ENCODE results near the gene LAMB4.

The LAMB4 gene

DNA sequence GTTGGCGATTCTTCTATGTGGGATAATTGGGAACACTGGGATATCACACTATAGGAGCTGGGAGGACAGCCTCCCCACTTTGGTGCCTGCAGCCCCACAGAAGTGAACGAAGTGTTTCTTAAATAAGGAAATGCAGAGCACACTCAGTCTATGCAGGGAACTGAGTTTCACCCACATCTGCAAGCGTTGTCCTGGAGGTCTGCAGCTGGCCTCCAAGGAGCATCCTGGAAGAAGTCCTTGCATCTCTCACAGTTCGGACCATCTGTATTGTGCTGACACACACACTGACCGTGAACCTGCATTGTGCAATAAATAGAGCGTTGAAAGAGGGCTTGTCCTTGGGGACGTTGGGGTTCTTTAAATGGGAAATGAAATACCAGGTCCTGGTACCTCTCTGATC is 25.8 kb downstream of the LAMB4 start:
- DNase-seq: no peak

- no peak for DNase-seq
Measured at GRCh38 chr7:108103558-108104298, 26.4 kb downstream of the LAMB4 start.

DNA sequence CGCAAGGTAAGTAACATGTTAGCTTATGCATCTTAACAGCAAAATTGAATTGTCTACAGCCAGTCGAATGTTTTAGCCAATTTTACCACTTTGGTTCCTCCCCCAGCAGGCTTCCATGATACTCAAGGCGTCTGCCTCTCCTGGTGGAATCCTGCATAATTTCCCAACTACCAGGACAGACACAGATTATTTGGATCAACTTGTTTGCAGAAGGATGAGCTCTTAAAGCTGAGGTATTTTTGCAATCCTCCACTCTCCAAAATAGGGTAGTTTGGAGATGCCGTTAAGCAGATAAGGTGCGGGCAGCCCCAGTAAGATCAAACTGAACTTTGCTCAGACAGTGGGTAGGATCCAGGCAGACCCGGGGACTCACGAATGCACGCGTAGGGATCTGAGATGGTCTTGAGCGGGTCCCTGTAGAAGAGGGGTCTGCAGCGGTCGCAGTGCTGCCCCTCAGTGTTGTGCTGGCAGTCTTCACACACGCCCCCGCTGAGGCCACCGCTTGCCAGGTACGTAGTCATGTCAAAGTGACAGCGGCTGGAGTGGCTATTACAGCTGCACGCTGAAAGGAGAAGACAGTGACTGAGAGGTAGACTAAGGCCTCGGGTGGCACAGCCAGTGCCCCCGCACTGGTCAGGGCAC is 27.4 kb downstream of the LAMB4 start:
- no peak for DNase-seq

- DNase-seq: no peak
Measured at GRCh38 chr7:108101759-108102158, 28.4 kb downstream of the LAMB4 start.

DNA sequence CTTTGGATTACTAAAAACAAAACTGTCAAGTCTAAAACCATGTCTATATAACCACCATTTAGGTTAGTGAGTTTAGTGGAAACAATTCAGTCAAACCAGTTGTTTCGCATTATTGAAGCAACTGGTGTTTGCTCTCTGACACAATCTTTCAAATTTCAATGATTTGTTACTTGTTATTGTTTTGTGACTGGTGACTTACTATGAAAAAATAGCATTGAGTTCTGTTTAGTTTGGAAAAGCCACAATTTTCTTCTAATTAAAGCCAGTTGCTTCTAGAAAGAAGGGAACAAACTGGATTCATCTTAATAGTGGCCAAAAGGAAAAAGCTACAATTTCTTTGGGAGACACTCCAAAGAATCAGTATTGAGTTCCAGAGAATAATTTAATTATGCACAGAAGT is 30.4 kb downstream of the LAMB4 start:
- DNase-seq: no peak

DNA sequence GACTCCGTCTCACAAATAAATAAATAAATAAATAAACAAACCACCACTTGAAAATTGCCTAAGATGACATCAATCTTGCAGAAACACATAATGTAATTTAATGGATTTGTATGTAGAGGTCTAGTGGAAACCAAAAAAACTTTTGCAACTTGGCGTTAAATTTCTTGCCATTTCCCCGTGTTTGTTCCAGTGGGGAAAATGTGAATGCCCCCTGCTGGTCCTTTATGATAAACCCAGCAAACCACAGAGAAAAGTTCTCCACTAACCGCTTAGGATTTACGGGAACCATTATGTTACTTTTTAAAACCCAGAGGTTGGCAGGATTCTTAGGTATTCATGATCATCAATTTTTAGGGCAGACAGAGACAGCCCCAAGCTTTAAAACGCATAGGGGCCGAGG is 32.5 kb downstream of the LAMB4 start:
- no peak for DNase-seq

DNA sequence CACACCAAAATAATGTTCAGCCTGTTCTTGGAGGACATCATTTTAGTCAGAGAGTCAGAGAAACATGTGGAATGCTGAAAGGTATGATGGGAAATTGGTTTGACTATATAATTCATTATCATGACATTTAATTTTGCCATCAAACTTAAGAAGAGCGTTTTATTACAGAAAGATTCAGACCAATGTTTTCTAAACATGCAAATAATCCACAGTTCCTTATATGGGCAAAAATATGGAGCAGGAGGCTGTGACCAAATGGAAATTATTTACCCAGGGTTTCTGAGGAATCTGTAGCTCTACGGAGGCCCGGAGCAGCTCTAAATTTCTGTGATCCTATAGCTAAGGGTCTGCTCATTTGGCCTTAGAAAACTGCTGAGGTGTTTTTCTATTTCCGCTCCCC is 33.2 kb downstream of the LAMB4 start:
- DNase-seq: no peak

DNA sequence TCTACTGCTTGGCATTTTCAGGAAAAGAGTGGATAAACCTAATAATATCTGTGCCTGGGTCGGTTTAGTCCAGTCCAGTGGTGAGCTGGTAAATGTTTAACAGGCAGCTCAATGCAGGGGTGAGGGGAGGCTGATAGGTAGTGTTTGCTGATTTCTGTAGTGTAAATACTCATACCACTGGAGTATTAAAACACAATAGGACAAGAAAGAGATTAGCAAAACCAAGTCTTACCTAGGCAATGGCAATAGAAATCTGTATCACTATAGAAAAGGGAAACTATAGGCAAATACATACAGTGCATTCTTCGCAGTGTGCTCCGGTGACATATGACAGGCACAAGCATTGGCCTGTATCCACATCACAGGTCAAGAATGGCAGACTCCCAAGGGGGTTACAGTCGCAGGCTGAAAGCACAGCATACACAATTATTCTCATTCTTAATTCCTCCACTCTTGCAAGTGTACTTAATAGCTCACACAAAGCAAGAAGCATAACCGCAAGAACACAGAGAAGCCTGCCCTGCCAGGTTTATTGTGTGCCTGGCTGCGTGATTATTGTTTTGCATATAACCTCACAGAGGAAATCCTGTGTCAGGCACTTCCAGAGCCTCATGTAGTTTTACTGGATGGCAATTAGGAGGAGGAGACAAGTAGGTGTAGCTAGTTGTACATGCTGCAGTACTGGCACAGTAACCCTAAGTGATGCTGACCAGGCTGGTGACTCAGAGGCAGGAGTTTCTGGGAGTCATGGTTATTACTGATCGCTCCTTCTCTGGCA is 35.0 kb downstream of the LAMB4 start:
- DNase-seq: no peak

DNA sequence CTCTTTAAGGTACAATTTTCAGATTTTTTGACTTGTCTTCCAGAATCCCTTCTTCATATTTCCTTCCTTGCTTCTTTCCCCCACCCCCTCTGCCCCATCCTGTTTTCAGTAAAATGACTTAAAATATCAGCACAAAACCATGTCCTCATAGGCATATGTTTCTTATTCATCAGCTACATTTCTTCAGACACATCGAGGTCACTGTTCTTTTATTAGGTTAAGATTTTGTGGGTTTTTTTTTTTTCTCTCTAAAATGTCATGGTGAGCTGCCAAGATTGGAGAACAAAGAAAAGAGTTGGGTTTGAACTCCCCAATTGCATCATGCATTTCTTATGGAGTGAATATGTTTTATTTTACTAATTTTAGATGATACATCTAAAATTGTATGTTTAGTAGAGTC is 35.8 kb downstream of the LAMB4 start:
- no peak for DNase-seq

DNA sequence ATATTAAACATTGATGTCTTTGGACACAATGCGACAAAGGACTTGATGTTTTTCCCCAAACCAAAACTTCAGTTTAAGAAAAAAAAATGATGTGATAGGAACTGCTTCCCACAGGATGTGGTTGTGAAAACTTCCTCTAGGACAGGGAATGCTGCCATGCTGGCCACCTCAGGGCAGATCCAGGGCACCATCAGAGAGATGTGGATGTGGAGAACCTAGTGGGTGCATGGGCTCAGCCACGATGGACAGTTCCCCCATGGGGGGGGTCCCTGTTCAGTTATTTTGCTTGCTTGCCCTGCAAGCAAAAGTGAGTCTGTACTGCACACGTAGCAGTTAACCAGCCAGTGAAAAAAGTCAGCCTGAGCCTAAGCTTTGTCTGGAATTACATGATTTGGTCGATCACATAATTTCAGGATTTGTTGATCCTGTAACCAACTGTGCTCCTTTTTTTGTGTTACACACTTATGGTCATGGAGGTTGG is 36.3 kb downstream of the LAMB4 start:
- DNase-seq: no peak

DNA sequence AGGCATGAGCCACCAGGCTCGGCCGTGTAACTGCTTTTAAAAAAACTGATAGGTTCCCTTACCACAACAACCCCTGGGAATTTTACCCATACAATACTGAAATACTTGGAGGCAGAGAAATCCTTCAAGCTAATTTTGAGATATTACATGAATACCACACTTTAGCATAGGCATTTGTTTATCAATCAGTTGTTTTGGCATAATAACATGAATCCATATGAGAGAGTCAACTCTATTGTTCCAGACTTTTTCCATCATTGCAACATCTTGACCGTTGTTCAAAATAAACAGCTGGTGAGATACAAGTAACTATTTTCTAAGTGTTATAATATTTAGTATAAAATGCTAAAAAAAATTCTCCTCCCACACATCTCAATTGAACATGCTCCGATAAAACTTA is 36.8 kb downstream of the LAMB4 start:
- no peak for DNase-seq

DNA sequence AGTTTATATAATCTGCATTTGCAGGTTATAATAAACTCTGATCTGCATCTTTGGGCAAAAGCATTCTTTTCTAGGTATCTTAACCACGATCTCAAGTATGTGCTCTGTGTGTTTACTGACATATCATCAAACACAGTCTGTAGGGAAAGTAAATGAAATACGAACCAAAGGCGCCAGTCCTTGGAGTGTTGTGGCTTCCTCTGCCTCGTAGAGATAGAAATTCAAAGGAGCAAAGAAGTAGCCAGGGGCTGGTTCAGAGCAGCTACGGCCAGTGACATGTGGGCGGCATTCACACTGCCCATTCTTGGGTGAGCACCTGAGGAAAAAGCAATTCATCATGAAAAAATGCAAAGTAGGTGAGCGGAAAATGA is 38.7 kb downstream of the LAMB4 start:
- no peak for DNase-seq

- no peak for DNase-seq
Measured at GRCh38 chr7:108090791-108091460, 39.2 kb downstream of the LAMB4 start.

GRCh38 chr7:108089381-108089780 is 40.8 kb downstream of the LAMB4 start:
- no peak for DNase-seq

DNA sequence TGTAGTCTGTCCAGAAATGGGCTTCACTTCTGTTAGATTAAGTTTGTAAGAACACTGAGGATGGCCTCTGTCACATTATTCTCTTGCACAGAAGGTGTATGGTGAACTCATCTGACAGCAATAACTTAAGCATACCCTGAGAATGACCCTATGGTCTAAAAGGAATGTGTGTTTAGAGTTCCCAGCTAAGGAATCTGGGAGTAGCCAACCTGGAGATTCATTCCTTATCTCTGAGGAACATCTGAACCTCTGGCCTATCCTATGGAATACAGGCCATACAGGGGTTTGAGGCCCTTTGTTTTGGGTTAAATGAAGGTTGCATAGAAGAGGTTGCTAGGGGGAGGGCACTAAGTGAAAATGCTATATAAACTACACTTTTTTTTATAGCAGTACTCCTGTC is 41.4 kb downstream of the LAMB4 start:
- no peak for DNase-seq

DNA sequence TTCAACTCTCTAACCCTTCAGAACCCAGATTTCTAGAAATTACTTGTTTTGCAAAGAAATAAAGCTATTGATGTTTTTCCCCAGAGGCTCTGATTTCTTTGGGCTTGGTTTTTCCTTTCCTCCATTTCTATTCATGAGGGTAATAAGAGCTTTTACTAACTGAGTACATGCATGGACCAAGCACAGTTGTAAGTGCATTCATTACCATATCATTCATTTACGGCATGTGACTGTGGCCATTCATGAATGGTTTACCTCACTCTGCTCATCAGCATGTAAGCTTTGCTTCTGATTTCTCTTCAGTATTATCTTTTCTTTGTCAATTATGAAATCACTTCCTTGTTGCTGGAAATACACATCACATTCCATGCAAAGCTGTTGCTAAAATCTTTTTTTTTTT is 42.4 kb downstream of the LAMB4 start:
- DNase-seq: no peak

DNA sequence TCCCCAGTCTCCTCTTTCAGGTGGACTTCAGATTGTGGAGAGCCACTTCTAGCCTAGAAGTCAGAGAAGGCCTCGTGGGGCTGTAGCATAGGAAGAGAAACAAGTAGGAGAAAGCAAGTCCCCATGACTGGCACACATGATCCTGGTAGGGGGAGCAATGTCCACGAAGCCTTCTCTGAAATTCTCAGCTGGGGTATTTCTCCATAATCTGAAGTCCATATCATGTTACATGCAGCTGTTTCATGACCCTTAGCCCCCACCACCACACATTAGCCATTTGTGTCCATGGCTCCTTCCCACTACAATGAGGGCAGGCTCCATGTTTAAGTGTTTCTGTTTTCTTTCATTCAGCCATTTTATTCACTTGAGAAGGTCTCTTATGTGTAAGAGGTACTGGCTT is 43.2 kb downstream of the LAMB4 start:
- no peak for DNase-seq

DNA sequence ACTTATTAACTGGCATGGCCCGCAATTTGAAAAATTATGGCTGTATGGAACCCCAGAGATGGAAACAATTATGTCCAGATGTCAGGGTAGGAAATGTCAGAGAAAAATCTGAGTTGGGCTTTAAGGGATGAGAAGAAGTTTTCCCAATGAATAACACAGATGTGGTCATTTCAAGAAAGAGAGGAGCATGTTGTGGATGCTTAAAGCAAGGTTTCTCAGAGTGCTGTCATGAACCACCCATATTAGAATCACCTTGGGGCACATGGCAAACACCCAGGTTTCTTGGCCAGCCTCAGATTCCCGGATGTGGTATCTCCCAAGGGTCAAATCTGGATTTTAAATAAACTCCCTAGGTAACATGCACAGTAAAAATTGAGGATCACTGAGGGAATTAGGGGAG is 43.6 kb downstream of the LAMB4 start:
- DNase-seq: no peak

GRCh38 chr7:108083980-108084379 is 46.2 kb downstream of the LAMB4 start:
- no peak for DNase-seq

DNA sequence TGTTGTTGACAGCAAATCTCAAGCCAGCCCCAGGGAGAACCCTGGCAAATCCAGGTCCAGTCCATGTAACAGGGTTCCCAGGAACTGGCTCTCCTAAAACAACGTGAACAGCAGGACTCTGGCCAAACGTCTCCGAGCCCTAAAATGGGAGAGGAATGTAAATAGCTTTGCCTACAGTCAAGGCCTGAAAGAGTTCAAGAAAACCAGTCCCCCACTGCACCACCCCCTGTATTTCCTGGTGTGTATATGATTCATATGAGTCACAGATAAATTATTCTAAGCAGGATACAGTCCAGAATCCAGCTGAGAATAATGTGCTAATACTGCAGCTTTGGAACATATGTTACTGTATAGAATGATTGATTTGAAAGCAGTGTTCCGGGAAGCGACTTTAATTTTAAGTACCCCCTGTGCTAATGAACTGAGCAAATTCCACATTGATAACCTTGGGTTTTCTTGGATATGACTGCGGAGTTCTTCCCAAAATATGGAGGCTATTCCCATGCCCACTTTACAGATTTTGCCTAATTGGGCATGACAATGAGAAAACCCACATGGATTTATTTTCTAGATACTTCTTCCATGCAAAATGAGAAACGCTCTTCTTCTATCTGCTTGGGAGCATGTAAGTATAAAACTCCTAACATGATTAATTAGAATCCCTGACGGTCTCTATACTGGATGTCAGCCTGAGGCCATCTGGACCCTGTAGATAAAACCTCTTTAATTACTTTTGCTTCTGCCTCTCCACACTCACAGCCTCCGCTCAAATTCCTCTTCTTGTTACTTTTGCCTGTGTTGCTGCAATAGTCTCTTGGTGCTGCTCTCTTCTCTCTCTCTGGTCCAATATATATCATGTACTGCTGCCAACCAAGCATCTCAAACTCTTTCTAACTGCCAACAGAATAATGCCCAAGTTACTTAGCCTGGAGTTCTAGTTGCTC is 50.2 kb downstream of the LAMB4 start:
- DNase-seq: no peak

GRCh38 chr7:108079276-108079647 is 50.9 kb downstream of the LAMB4 start:
- DNase-seq: no peak

DNA sequence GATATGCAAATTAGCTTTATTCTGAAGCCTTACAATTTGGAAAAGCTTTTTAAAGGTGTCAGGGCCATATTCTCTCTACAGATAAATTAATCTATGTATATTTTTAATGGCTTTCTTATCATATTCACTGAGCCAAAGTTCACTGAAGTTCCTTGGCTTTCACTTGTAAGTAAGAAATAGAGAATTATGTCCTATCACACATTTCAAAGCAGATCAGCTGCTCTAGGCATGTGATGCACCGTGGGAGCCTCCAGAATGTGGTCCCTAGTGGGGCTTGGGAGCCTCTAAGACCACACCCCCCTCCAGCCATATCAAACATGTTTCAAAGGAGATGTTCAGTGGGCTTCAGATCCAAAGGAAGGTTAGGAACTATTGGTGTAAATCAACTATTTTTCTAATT is 51.5 kb downstream of the LAMB4 start:
- no peak for DNase-seq
